Neutrophil (primary cell): ENCODE measurements around the gene FCHO2.

Experiments
- H3K27ac ChIP-seq: fragments of 200-600 bp; sonication (generic); 2 replicates; pipeline ENCODE4 v1.5.1; 2016; ENCODE audit warnings: mild to moderate bottlenecking, moderate library complexity
- H3K27me3 ChIP-seq: fragments of 200-600 bp; sonication (generic); 2 replicates; pipeline ENCODE4 v1.6.0; 2016; ENCODE audit warnings: mild to moderate bottlenecking
- H3K36me3 ChIP-seq: fragments of 200-600 bp; sonication (generic); 2 replicates; pipeline ENCODE4 v1.5.1; 2017
- H3K4me1 ChIP-seq, 2 experiments: fragments of 200-600 bp in 1 of 2; sonication (generic) in 1 of 2; 1 replicate in 1 of 2; 2 replicates in 1 of 2; pipeline versions ENCODE4 v1.5.1 to v1.6.1; 2013 to 2016; ENCODE audit warnings: low read depth in 1 of 2, low read length in 1 of 2, mild to moderate bottlenecking in 1 of 2, moderate library complexity in 1 of 2; ENCODE audit not compliant: control insufficient read depth in 1 of 2, insufficient read depth in 1 of 2
- H3K4me3 ChIP-seq, 2 experiments: fragments of 200-600 bp in 1 of 2; sonication (generic) in 1 of 2; 1 replicate in 1 of 2; 2 replicates in 1 of 2; pipeline ENCODE4 v1.5.1; 2013 to 2016; ENCODE audit warnings: low read depth in 1 of 2, low read length in 1 of 2, mild to moderate bottlenecking in 1 of 2, moderate library complexity in 1 of 2
- H3K9me3 ChIP-seq: fragments of 200-600 bp; sonication (generic); 2 replicates; pipeline ENCODE4 v1.5.1; 2016
- CTCF ChIP-seq: fragments of 200-600 bp; sonication (generic); IDR thresholded peaks from 2 replicates; pipeline ENCODE4 v1.5.1; 2016; ENCODE audit warnings: antibody characterized with exemption

Gene FCHO2

GRCh38 chr5:73114044-73114688 lies 158.3 kb downstream of the FCHO2 start:
- Histone ChIP-seq H3K27me3 (peaks cover 84% of the 10 kb centered on the region), H3K4me3 (no peak overlapping the region), H3K4me1 (no peaks in the 10 kb centered on the region), H3K36me3 (no peaks in the 10 kb centered on the region), H3K9me3 (no peaks in the 10 kb centered on the region), H3K27ac (no peak overlapping the region)
- no peak for TF ChIP-seq CTCF

- H3K4me3 ChIP-seq: no peak overlapping the region
Measured at GRCh38 chr5:73115399-73116051, 159.7 kb downstream of the FCHO2 start.

GRCh38 chr5:73116506-73116905 lies 160.7 kb downstream of the FCHO2 start:
- H3K4me1 ChIP-seq: peaks cover 0 to 4% of the 10 kb centered on the region in 2 experiments

More at GRCh38 chr5:73115399-73116051, 159.7 kb downstream of the FCHO2 start:
- H3K27me3 ChIP-seq: peaks cover 94% of the 10 kb centered on the region
- H3K9me3 ChIP-seq: no peaks in the 10 kb centered on the region
- no peak for TF ChIP-seq CTCF
- H3K27ac ChIP-seq: no peak overlapping the region
- peaks cover 0 to 4% of the 10 kb centered on the region in 2 experiments for H3K4me1 ChIP-seq
- no peaks in the 10 kb centered on the region for H3K36me3 ChIP-seq

GRCh38 chr5:73117088-73117740 lies 161.4 kb downstream of the FCHO2 start:
- no peak for TF ChIP-seq CTCF
- Histone ChIP-seq H3K27ac (no peak overlapping the region), H3K27me3 (peaks cover 96% of the 10 kb centered on the region), H3K9me3 (no peaks in the 10 kb centered on the region), H3K4me1 (peaks cover 0 to 4% of the 10 kb centered on the region in 2 experiments), H3K36me3 (no peaks in the 10 kb centered on the region), H3K4me3 (no peak overlapping the region)

More at GRCh38 chr5:73116506-73116905, 160.7 kb downstream of the FCHO2 start:
- Histone ChIP-seq H3K4me3 (no peak overlapping the region), H3K27me3 (peaks cover 96% of the 10 kb centered on the region), H3K9me3 (no peaks in the 10 kb centered on the region), H3K36me3 (no peaks in the 10 kb centered on the region), H3K27ac (no peak overlapping the region)
- no peak for TF ChIP-seq CTCF

- Histone ChIP-seq H3K27me3 (peaks cover 96% of the 10 kb centered on the region), H3K27ac (no peak overlapping the region), H3K4me1 (peaks cover 0 to 4% of the 10 kb centered on the region in 2 experiments), H3K9me3 (no peaks in the 10 kb centered on the region), H3K4me3 (no peak overlapping the region), H3K36me3 (no peaks in the 10 kb centered on the region)
- no peak for TF ChIP-seq CTCF
Measured at GRCh38 chr5:73118391-73118973, 162.6 kb downstream of the FCHO2 start.
